Measurements from ENCODE around the gene INPP1. TPM values are rescaled to one million over a fixed set of nuclear protein-coding genes. Genes with fewer than 3 reads are reported as not detected.
"Not testable (repeated sequence)": the region's sequence is repeated elsewhere in the genome, so short reads cannot be mapped to it uniquely, and the experiment has no call there.

The INPP1 gene
- polyA plus RNA-seq, 1 donor (not counting 4 experiments of a cell fraction or from before 2014, with no cell fraction given), result 6.3 TPM

DNA sequence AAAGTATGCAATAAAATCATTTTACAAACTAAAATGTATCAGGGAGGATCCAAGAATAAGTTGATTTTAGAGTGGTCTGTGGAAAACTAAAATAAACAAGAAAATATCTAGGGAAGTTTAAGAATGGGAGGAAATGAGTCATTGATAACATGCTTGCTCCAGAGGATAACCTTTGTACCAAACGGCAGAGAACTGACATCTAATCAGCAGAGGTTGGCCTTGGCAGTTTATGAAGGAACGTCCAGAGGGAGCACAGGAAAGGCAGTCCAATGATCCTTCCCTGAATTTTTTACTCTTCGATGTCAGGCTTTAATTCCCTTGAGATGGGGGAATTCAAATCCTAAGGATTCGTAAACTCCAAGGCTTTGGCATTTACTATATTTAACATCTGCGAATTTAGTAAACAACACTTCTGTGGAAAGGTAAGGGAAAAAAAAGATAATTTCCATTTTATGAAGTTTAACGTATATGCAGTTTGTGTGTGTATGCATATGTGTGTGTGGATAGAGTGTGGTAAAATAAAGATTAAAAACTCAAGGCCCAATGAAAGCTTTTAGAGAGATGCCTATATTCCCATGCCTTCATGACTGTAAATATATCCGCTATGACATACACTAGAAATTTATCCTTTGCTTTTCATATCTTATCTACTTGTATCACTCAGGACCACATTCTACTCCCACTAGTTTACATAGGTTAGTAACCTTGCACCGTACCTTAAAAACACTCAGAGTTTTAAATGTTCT is 8.7 kb upstream of the INPP1 start:
- no peaks in the 10 kb centered on the region for H3K27me3 ChIP-seq (ENCODE audit: control insufficient read depth, extremely low read depth, insufficient read depth, low read length)
- H2AFZ ChIP-seq (ENCODE audit: control insufficient read depth, low read length), result no peak overlapping the region

DNA sequence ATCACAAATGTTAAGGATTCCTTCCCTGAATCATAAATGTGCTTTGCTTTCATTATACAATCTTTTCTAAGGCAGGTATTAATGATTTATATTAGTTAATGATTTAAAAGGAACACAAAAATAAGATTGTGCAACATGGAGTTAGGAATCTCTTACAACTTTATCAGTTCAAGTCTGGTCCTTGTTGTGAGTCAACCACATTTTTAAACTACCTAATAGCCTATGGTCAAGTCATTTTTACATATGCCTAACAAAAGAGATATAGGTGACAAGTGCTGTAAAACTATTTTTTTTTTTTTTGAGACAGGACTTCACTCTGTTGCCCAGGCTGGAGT is 8.2 kb upstream of the INPP1 start:
- FAIRE-seq (no peak), DNase-seq (ENCODE audit: low read depth, low spot score) (no peak)
- no peaks in the 10 kb centered on the region for H4K20me1 ChIP-seq (ENCODE audit: control insufficient read depth, extremely low read depth, insufficient read depth, low read length)
- no peak overlapping the region for H3K9ac ChIP-seq (ENCODE audit: control insufficient read depth, extremely low read depth, insufficient read depth, low read length)
- H3K9me1 ChIP-seq (ENCODE audit: control insufficient read depth, extremely low read depth, insufficient read depth, low read length), result no peaks in the 10 kb centered on the region
- no peaks in the 10 kb centered on the region for H3K36me3 ChIP-seq (ENCODE audit: control insufficient read depth in 2 of 2, extremely low read depth in 1 of 2, insufficient read depth in 2 of 2, low read length in 2 of 2)
- TF ChIP-seq EZH2 (IDR thresholded peaks at IDR 0.05; ENCODE audit: low read length), result no peak
- TF ChIP-seq, protein P1, sequence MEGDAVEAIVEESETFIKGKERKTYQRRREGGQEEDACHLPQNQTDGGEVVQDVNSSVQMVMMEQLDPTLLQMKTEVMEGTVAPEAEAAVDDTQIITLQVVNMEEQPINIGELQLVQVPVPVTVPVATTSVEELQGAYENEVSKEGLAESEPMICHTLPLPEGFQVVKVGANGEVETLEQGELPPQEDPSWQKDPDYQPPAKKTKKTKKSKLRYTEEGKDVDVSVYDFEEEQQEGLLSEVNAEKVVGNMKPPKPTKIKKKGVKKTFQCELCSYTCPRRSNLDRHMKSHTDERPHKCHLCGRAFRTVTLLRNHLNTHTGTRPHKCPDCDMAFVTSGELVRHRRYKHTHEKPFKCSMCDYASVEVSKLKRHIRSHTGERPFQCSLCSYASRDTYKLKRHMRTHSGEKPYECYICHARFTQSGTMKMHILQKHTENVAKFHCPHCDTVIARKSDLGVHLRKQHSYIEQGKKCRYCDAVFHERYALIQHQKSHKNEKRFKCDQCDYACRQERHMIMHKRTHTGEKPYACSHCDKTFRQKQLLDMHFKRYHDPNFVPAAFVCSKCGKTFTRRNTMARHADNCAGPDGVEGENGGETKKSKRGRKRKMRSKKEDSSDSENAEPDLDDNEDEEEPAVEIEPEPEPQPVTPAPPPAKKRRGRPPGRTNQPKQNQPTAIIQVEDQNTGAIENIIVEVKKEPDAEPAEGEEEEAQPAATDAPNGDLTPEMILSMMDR (optimal IDR thresholded peaks at IDR 0.05 in 1 of 3, IDR thresholded peaks at IDR 0.05 in 1 of 3, conservative IDR thresholded peaks at IDR 0.05 in 1 of 3; ENCODE audit: extremely low read depth in 1 of 3, insufficient read depth in 2 of 3, low read length in 3 of 3), result no peak
- H3K4me2 ChIP-seq (ENCODE audit: control insufficient read depth, extremely low read depth, insufficient read depth, low read depth, low read length), result no peak overlapping the region
- H3K79me2 ChIP-seq (ENCODE audit: control insufficient read depth, insufficient read depth, low read length), result no peaks in the 10 kb centered on the region
- no peaks in the 10 kb centered on the region for H3K9me3 ChIP-seq (ENCODE audit: control insufficient read depth, low read depth, low read length)
- no peak overlapping the region for H3K27ac ChIP-seq (ENCODE audit: control insufficient read depth, insufficient read depth, low read length)
- dilution Hi-C loops (cut with MboI; ENCODE audit: extremely low pct_ligation_motif_present, low sequenced_read_pairs), result no loop called here
- no peak overlapping the region for H2AFZ ChIP-seq (ENCODE audit: control insufficient read depth, low read length)
- H3K4me1 ChIP-seq (ENCODE audit: control insufficient read depth, extremely low read depth, insufficient read depth, low read length), result peaks cover 14% of the 10 kb centered on the region
- H3K27me3 ChIP-seq (ENCODE audit: control insufficient read depth, extremely low read depth, insufficient read depth, low read length), result no peaks in the 10 kb centered on the region
- H3K4me3 ChIP-seq (ENCODE audit: control insufficient read depth in 2 of 3, extremely low read depth in 1 of 3, insufficient read depth in 2 of 3, low read depth in 1 of 3, low read length in 3 of 3), result no peak overlapping the region

More for the DNA sequence above, 8.7 kb upstream of the INPP1 start:
- Histone ChIP-seq H3K4me2 (ENCODE audit: control insufficient read depth, extremely low read depth, insufficient read depth, low read depth, low read length) (peak overlapping the region; percentile 58), H3K9ac (ENCODE audit: control insufficient read depth, extremely low read depth, insufficient read depth, low read length) (no peak overlapping the region), H3K4me1 (ENCODE audit: control insufficient read depth, extremely low read depth, insufficient read depth, low read length) (peaks cover 14% of the 10 kb centered on the region), H4K20me1 (ENCODE audit: control insufficient read depth, extremely low read depth, insufficient read depth, low read length) (no peaks in the 10 kb centered on the region), H3K9me3 (ENCODE audit: control insufficient read depth, low read depth, low read length) (no peaks in the 10 kb centered on the region), H3K79me2 (ENCODE audit: control insufficient read depth, insufficient read depth, low read length) (no peaks in the 10 kb centered on the region), H3K36me3 (ENCODE audit: control insufficient read depth in 2 of 2, extremely low read depth in 1 of 2, insufficient read depth in 2 of 2, low read length in 2 of 2) (no peaks in the 10 kb centered on the region), H3K27ac (ENCODE audit: control insufficient read depth, insufficient read depth, low read length) (no peak overlapping the region), H3K9me1 (ENCODE audit: control insufficient read depth, extremely low read depth, insufficient read depth, low read length) (no peaks in the 10 kb centered on the region), H3K4me3 (ENCODE audit: control insufficient read depth in 2 of 3, extremely low read depth in 1 of 3, insufficient read depth in 2 of 3, low read depth in 1 of 3, low read length in 3 of 3) (peak overlapping the region in 1 of 3 experiments; percentile 5)
- TF ChIP-seq, protein P1 (optimal IDR thresholded peaks at IDR 0.05 in 1 of 3, IDR thresholded peaks at IDR 0.05 in 1 of 3, conservative IDR thresholded peaks at IDR 0.05 in 1 of 3; ENCODE audit: extremely low read depth in 1 of 3, insufficient read depth in 2 of 3, low read length in 3 of 3), result no peak
- DNase-seq (ENCODE audit: low read depth, low spot score) (no peak), FAIRE-seq (peak; percentile 90)
- dilution Hi-C loops (cut with MboI; ENCODE audit: extremely low pct_ligation_motif_present, low sequenced_read_pairs), result no loop called here

DNA sequence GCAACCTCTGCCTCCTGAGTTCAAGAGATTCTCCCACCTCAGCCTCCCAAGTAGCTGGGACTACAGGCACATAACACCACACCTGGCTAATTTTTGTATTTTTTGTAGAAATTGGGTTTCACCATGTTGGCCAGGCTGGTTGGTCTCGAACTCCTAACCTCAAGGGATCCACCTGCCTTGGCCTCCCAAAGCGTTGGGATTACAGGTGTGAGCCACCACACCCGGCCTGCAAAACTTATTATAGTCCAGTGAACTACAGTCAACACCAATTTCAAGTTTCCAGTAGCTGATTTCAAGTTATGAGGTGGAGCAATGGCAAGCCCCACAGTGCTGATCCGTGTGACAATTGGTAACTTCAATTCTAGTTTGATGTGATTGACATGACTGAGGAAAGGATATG is 7.8 kb upstream of the INPP1 start:
- H4K20me1 ChIP-seq (ENCODE audit: control insufficient read depth, extremely low read depth, insufficient read depth, low read length); H3K36me3 ChIP-seq (ENCODE audit: control insufficient read depth in 2 of 2, extremely low read depth in 1 of 2, insufficient read depth in 2 of 2, low read length in 2 of 2); DNase-seq (ENCODE audit: low read depth, low spot score); H3K79me2 ChIP-seq (ENCODE audit: control insufficient read depth, insufficient read depth, low read length); FAIRE-seq; H3K9me1 ChIP-seq (ENCODE audit: control insufficient read depth, extremely low read depth, insufficient read depth, low read length); H3K27ac ChIP-seq (ENCODE audit: control insufficient read depth, insufficient read depth, low read length); H3K27me3 ChIP-seq (ENCODE audit: control insufficient read depth, extremely low read depth, insufficient read depth, low read length); H2AFZ ChIP-seq (ENCODE audit: control insufficient read depth, low read length); H3K9ac ChIP-seq (ENCODE audit: control insufficient read depth, extremely low read depth, insufficient read depth, low read length); dilution Hi-C loops (cut with MboI; ENCODE audit: extremely low pct_ligation_motif_present, low sequenced_read_pairs); H3K4me2 ChIP-seq (ENCODE audit: control insufficient read depth, extremely low read depth, insufficient read depth, low read depth, low read length); H3K4me3 ChIP-seq (ENCODE audit: control insufficient read depth in 2 of 3, extremely low read depth in 1 of 3, insufficient read depth in 2 of 3, low read depth in 1 of 3, low read length in 3 of 3); H3K9me3 ChIP-seq (ENCODE audit: control insufficient read depth, low read depth, low read length): not testable (repeated sequence)
- H3K4me1 ChIP-seq (ENCODE audit: control insufficient read depth, extremely low read depth, insufficient read depth, low read length), result peaks cover 14% of the 10 kb centered on the region
